MCF 10A (cell line): Measurements from ENCODE around the gene PUS1. TPM values are rescaled to one million over a fixed set of nuclear protein-coding genes. Genes with fewer than 3 reads are reported as not detected.

ENCODE experiments used
- BruUV-seq: library from RNA; stranded (reverse); fragments of 400-500 nt; replicated peaks from 2 replicates; lab custom pipeline; 2021; lab: Mats Ljungman, UMichigan
- CTCF ChIA-PET: fragments of 300-600 bp; sonication (Branson Sonifier 250); formaldehyde crosslinking; extraction: SDS; loops from one replicate; lab custom pipeline; 2021; ENCODE audit warnings: antibody characterized with exemption, inconsistent platforms; lab: Yijun Ruan, JAX
- POLR2A ChIA-PET: fragments of 300-600, 350-650 bp; sonication (Branson Sonifier 250); formaldehyde crosslinking; extraction: SDS; loops from one replicate; lab custom pipeline; 2020; ENCODE audit warnings: antibody characterized with exemption, inconsistent platforms; lab: Yijun Ruan, JAX
- DNase-seq: peaks from one replicate; pipeline ENCODE4 v3.0.0-alpha.2; 2018; ENCODE audit not compliant: unreplicated experiment
- H3K27ac Mint-ChIP-seq: one replicate; pipeline ENCODE4 v1.8.0; 2022; ENCODE audit warnings: mild to moderate bottlenecking, low read depth, mixed read lengths; ENCODE audit not compliant: unreplicated experiment
- H3K27me3 Mint-ChIP-seq: one replicate; pipeline ENCODE4 v1.8.0; 2022; ENCODE audit warnings: mixed read lengths; ENCODE audit not compliant: insufficient read depth, unreplicated experiment
- H3K36me3 Mint-ChIP-seq: one replicate; pipeline ENCODE4 v1.8.0; 2022; ENCODE audit warnings: mild to moderate bottlenecking, moderate library complexity, mixed read lengths; ENCODE audit not compliant: insufficient read depth, unreplicated experiment
- H3K4me1 Mint-ChIP-seq: one replicate; pipeline ENCODE4 v1.8.0; 2022; ENCODE audit warnings: mixed read lengths; ENCODE audit not compliant: insufficient read depth, unreplicated experiment
- H3K4me3 Mint-ChIP-seq: one replicate; pipeline ENCODE4 v1.8.0; 2022; ENCODE audit warnings: mild to moderate bottlenecking, moderate library complexity, mixed read lengths; ENCODE audit not compliant: unreplicated experiment
- H3K9me3 Mint-ChIP-seq: one replicate; pipeline ENCODE4 v1.8.0; 2022; ENCODE audit warnings: mixed read lengths; ENCODE audit not compliant: unreplicated experiment
- intact Hi-C: fragments of 100-400 bp; cut with micrococcal nuclease; formaldehyde crosslinking; loops from 2 replicates; pipeline ENCODE4 v1.14.1; 2022
- total RNA-seq: library from RNA; stranded (reverse); gene quantifications from 2 replicates; pipeline ENCODE4 v1.2.3, GENCODE V29; 2022
- TF ChIP-seq, protein P1 (sequence below): fragments of 200-600 bp; IDR thresholded peaks from one replicate; pipeline ENCODE4 v1.8.0; 2022; ENCODE audit warnings: antibody characterized with exemption, mild to moderate bottlenecking; ENCODE audit not compliant: unreplicated experiment

PUS1 gene
- total RNA-seq, 1 experiment from 2014 or later = 72.3 TPM

DNA sequence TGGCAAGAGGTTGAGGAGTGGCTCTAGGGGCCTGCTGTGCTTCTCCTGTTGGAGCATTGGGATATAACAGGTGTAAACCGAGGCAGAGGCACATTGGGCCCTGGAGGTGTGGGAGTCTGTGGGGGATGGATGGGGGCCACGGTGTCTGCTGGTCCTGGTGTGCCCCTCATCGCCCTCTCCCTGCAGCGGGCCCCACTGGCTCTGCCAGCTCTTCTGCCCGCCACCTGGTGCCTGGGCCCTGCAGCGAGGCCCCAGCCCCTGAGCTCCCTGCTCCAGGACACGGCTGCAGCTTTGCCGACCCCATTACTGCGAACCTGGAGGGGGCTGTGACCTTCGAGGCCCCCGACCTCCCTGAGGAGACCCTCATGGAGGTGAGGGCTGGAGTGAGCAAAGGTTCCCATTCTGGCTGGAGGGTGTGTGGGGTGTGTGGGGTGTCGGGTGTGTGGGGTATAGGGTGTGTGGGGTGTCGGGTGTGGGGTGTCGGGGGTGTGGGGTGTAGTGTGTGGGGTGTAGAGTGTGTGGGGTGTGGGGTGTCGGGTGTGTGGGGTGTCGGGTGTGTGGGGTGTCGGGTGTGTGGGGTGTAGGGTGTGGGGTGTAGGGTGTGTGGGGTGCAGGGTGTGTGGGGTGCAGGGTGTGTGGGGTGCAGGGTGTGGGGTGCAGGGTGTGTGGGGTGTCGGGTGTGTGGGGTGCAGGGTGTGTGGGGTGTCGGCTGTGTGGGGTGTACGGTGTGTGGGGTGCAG is 10.6 kb upstream of the PUS1 start:
- intact Hi-C loops = no loop called here
- Mint-ChIP-seq H3K27ac (no peak overlapping the region), H3K4me1 (no peaks in the 10 kb centered on the region), H3K27me3 (no peaks in the 10 kb centered on the region), H3K9me3 (no peaks in the 10 kb centered on the region), H3K4me3 (no peak overlapping the region), H3K36me3 (peaks cover 43% of the 10 kb centered on the region)
- no peak for DNase-seq
- TF ChIP-seq, protein P1, sequence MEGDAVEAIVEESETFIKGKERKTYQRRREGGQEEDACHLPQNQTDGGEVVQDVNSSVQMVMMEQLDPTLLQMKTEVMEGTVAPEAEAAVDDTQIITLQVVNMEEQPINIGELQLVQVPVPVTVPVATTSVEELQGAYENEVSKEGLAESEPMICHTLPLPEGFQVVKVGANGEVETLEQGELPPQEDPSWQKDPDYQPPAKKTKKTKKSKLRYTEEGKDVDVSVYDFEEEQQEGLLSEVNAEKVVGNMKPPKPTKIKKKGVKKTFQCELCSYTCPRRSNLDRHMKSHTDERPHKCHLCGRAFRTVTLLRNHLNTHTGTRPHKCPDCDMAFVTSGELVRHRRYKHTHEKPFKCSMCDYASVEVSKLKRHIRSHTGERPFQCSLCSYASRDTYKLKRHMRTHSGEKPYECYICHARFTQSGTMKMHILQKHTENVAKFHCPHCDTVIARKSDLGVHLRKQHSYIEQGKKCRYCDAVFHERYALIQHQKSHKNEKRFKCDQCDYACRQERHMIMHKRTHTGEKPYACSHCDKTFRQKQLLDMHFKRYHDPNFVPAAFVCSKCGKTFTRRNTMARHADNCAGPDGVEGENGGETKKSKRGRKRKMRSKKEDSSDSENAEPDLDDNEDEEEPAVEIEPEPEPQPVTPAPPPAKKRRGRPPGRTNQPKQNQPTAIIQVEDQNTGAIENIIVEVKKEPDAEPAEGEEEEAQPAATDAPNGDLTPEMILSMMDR = no peak
- BruUV-seq = no TSS peak
- CTCF ChIA-PET = interaction anchor here (0.6 to 1.2 kb wide), 2 partner anchors 82 to 83 kb away, joined by 3 to 5 read pairs; no protein-coding TSS in a partner anchor
- POLR2A ChIA-PET = interaction anchor here (0.7 kb wide), 1 partner anchor 10 kb away, joined by 3 read pairs; no protein-coding TSS in a partner anchor

DNA sequence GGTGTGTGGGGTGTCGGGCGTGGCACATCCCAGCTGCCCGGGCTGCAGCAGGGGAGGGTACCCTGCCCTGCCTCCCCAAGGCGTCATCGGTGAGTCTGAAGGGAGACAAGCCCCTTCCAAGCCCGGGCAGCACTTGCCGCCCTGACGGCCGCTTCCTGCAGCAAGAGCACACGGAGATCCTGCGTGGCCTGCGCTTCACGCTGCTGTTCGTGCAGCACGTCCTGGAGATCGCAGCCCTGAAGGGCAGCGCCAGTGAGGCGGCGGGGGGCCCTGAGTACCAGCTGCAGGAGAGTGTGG is 10.1 kb upstream of the PUS1 start:
- no TSS peak for BruUV-seq
- H3K9me3 Mint-ChIP-seq = no peaks in the 10 kb centered on the region
- no peak overlapping the region for H3K27ac Mint-ChIP-seq
- ChIA-PET CTCF (interaction anchor here (0.6 kb wide), 2 partner anchors 82 to 1003 kb away, joined by 3 to 4 read pairs; no protein-coding TSS in a partner anchor), POLR2A (interaction anchor here (0.7 kb wide), 1 partner anchor 10 kb away, joined by 3 read pairs; no protein-coding TSS in a partner anchor)
- no peaks in the 10 kb centered on the region for H3K27me3 Mint-ChIP-seq
- H3K36me3 Mint-ChIP-seq = peaks cover 42% of the 10 kb centered on the region
- DNase-seq = no peak
- intact Hi-C loops = no loop called here
- no peaks in the 10 kb centered on the region for H3K4me1 Mint-ChIP-seq
- TF ChIP-seq, protein P1 = no peak
- H3K4me3 Mint-ChIP-seq = no peak overlapping the region

DNA sequence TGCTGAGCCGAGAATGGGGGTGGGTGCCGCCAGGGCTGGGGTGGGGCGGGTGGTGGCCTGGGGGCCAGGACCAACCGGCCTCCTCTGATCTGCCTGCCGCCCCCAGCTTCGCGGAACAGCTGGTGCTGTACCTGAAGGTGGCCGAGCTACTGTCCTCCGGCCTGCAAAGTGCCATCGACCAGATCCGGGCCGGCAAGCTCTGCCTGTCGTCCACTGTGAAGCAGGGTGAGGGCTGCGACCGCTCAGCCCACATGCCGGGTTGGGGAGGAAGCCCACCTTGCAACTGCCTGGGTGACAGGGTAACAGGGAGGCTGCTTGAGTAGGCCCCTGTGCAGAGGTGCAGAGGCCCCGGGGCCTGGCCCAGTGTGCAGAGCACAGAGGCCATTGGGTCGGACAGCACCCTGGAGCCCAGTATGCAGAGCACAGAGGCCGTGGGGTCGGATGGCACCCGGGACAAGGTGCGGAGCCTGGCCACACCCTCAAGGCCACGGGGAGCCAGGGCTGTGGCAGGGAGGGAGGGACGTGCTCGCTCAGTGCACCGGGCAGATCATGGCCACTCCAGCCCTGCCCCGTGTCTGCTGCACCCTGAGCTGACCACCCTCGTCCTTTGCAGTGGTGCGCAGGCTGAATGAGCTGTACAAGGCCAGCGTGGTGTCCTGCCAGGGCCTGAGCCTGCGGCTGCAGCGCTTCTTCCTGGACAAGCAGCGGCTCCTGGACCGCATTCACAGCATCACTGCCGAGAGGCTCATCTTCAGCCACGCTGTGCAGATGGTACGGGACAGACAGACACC is 9.5 kb upstream of the PUS1 start:
- BruUV-seq = no TSS peak
- no peaks in the 10 kb centered on the region for H3K27me3 Mint-ChIP-seq
- ChIA-PET POLR2A (interaction anchor here (0.7 kb wide), 1 partner anchor 11 kb away, joined by 3 read pairs; no protein-coding TSS in a partner anchor), CTCF (interaction anchor here (0.6 to 0.7 kb wide), 3 partner anchors 83 to 1004 kb away, joined by 3 to 4 read pairs (median 3); no protein-coding TSS in a partner anchor)
- H3K9me3 Mint-ChIP-seq = no peaks in the 10 kb centered on the region
- intact Hi-C loops = no loop called here
- H3K4me1 Mint-ChIP-seq = no peaks in the 10 kb centered on the region
- TF ChIP-seq, protein P1 = no peak
- H3K27ac Mint-ChIP-seq = no peak overlapping the region
- H3K4me3 Mint-ChIP-seq = no peak overlapping the region
- DNase-seq = no peak
- H3K36me3 Mint-ChIP-seq = peaks cover 41% of the 10 kb centered on the region

- no TSS peak for BruUV-seq
- peaks cover 37% of the 10 kb centered on the region for H3K36me3 Mint-ChIP-seq
- ChIA-PET CTCF (interaction anchor here (0.7 kb wide), 1 partner anchor 676 kb away, joined by 3 read pairs; no protein-coding TSS in a partner anchor), POLR2A (no interaction called here)
- TF ChIP-seq, protein P1 = no peak
- no peaks in the 10 kb centered on the region for H3K27me3 Mint-ChIP-seq
- intact Hi-C loops = no loop called here
- DNase-seq = no peak
- H3K4me3 Mint-ChIP-seq = no peak overlapping the region
- H3K4me1 Mint-ChIP-seq = no peaks in the 10 kb centered on the region
- no peaks in the 10 kb centered on the region for H3K9me3 Mint-ChIP-seq
- no peak overlapping the region for H3K27ac Mint-ChIP-seq
Measured at GRCh38 chr12:131920157-131920508, 8.9 kb upstream of the PUS1 start.
